Stimulated activated CD4-positive, alpha-beta T cell treated with anti-CD3 and anti-CD28 coated beads, Interleukin-4, amount 100 ng/mL, for 1 hour (primary cell): ENCODE measurements around the gene PSME2.
A peak's percentile ranks its signal among the peaks of the same experiment; 100 is the strongest.

Source experiments
- DNase-seq: peaks from one replicate; pipeline ENCODE4 v3.0.0-alpha.2; 2020

Gene PSME2

GRCh38 chr14:24132976-24133375 is 13.4 kb downstream of the PSME2 start:
- DNase-seq: no peak

- peak; percentile 30 for DNase-seq
Observed at GRCh38 chr14:24132061-24132685, 14.2 kb downstream of the PSME2 start.

- DNase-seq: no peak
Observed at GRCh38 chr14:24131549-24131966, 14.9 kb downstream of the PSME2 start.

- no peak for DNase-seq
Observed at GRCh38 chr14:24130717-24131548, 15.5 kb downstream of the PSME2 start.

- no peak for DNase-seq
Observed at GRCh38 chr14:24130380-24130716, 16.1 kb downstream of the PSME2 start, which contains the start of gene FITM1. TSS of gene FITM1 (plus strand) at chr14:24130659. CDS start at chr14:24131564, 905 bp downstream.

- no peak for DNase-seq
Observed at GRCh38 chr14:24129410-24129998, 16.9 kb downstream of the PSME2 start.

GRCh38 chr14:24127673-24128072 is 18.7 kb downstream of the PSME2 start:
- no peak for DNase-seq

- DNase-seq: no peak
Observed at GRCh38 chr14:24126939-24127338, 19.5 kb downstream of the PSME2 start.

GRCh38 chr14:24123424-24124417 is 22.7 kb downstream of the PSME2 start:
- no peak for DNase-seq

GRCh38 chr14:24122898-24123297 is 23.5 kb downstream of the PSME2 start:
- DNase-seq: no peak

GRCh38 chr14:24122416-24122815 is 24.0 kb downstream of the PSME2 start:
- DNase-seq: no peak

- no peak for DNase-seq
Observed at GRCh38 chr14:24121210-24121609, 25.2 kb downstream of the PSME2 start.

GRCh38 chr14:24119691-24120090 is 26.7 kb downstream of the PSME2 start:
- no peak for DNase-seq

GRCh38 chr14:24117179-24117578 is 29.2 kb downstream of the PSME2 start:
- no peak for DNase-seq

- DNase-seq: no peak
Observed at GRCh38 chr14:24116128-24116814, 30.1 kb downstream of the PSME2 start.

- no peak for DNase-seq
Observed at GRCh38 chr14:24115422-24116127, 30.8 kb downstream of the PSME2 start.

GRCh38 chr14:24114532-24115421 is 31.6 kb downstream of the PSME2 start, which contains the start of the genes DCAF11 and NRL:
TSS of gene DCAF11 (plus strand) at chr14:24114777. CDS start at chr14:24115595, 818 bp downstream.
TSS of gene NRL (minus strand) at chr14:24114949. CDS start at chr14:24082848, 32,101 bp downstream.
- peak; percentile 97 for DNase-seq

GRCh38 chr14:24113801-24114531 is 32.4 kb downstream of the PSME2 start:
- DNase-seq: peak; percentile 69

- DNase-seq: no peak
Observed at GRCh38 chr14:24113379-24113800, 33.0 kb downstream of the PSME2 start.
